ENCODE data around the gene PTPRE.

Gene PTPRE

DNA sequence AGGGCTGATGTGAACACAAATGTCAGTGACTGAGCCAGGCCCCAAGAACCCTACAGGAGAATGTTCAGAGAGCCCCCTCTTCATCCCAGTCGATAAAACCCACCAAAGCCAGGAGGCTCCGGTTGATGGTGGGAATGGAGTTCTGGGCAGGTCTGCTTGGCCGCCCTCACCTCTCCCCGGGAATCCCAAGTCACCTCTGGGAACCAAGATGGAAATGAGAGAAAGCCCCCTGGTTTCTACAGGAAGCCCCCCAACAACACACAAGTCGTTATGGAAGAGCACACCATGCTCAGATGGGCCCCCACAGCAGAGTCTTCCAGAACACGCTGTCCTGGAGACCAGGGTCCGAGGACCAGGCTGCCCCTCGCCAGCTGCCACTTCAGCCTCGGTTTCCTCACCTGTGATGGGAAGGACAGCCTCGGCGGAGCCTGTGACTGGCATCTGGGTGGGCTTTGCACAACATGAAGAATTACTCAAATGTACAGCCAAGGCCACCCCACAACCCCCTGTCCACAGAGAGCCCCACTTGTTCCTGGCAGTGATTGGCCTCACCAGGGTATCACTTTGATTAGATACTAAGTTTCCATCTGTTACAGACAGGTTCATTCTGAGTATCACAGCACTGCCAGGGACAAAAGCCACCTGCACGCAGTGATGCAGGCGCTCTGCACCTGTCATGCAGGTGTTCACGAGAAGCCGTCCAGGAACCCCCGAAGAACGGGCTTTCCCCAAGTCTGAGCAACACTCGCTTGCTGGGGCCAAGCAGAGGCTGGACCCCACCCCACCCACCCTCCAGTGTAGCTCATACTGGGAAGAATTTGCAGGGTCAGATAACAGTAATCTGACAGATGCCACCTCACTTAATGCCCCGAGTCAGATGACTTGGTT lies 161.7 kb downstream of the PTPRE start:
- H3K9me3 ChIP-seq (ENCODE audit: insufficient read depth, low read depth, low read length): no peaks in the 10 kb centered on the region
- H3K4me3 ChIP-seq (ENCODE audit: low read length): no peak overlapping the region
- H3K27me3 ChIP-seq (ENCODE audit: insufficient read depth, low read length): 0 out of 2 replicates have a peak, but pooled peaks cover 7% of the 10 kb centered on the region
- H3K36me3 ChIP-seq (ENCODE audit: insufficient read depth, low read length): no peaks in the 10 kb centered on the region
- no peak overlapping the region for H3K27ac ChIP-seq (ENCODE audit: low read depth, low read length)
- peaks cover 3% of the 10 kb centered on the region; the same call in 1 of the 2 replicates for H3K4me1 ChIP-seq (ENCODE audit: insufficient read depth, low read length)
- WGBS: 96% methylated on average over 19 of the region's 19 CpGs
- no peak overlapping the region for H3K9ac ChIP-seq (ENCODE audit: low read depth, low read length)

DNA sequence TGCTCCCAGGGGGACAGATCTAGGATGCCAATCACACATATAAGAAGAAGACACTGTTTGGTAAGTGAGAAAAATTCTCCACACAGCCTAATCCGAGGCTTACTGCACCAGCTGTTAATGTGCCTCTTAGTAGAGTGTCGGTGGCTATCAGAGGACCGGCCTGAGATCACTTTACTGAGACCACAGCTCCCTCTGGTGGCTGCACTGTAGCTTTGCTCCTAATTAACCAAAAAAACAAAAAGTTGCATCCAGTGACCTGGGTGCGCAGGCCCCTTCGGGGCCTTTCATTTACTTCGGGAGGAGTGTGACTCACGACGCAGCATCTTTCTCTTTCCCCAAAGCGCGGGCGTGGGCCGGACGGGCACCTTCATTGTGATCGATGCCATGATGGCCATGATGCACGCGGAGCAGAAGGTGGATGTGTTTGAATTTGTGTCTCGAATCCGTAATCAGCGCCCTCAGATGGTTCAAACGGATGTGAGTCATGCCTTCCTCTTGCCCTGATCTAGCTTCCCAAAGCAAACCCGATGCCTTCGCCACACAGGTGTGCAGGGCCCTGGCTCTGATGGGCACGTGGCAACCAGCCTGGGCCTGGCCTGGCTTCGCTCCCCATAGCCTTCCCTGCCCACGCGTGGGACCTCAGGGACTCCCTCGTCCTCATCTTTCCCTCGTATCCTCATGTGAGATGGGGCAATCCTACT lies 162.6 kb downstream of the PTPRE start:
- H3K9ac ChIP-seq (ENCODE audit: low read depth, low read length): no peak overlapping the region
- no peaks in the 10 kb centered on the region for H3K36me3 ChIP-seq (ENCODE audit: insufficient read depth, low read length)
- H3K27ac ChIP-seq (ENCODE audit: low read depth, low read length): no peak overlapping the region
- 36% methylated on average over 28 of the region's 28 CpGs for WGBS
- H3K4me1 ChIP-seq (ENCODE audit: insufficient read depth, low read length): no peaks in the 10 kb centered on the region
- no peak overlapping the region for H3K4me3 ChIP-seq (ENCODE audit: low read length)
- H3K9me3 ChIP-seq (ENCODE audit: insufficient read depth, low read depth, low read length): no peaks in the 10 kb centered on the region
- H3K27me3 ChIP-seq (ENCODE audit: insufficient read depth, low read length): 0 out of 2 replicates have a peak, but pooled peaks cover 7% of the 10 kb centered on the region

DNA sequence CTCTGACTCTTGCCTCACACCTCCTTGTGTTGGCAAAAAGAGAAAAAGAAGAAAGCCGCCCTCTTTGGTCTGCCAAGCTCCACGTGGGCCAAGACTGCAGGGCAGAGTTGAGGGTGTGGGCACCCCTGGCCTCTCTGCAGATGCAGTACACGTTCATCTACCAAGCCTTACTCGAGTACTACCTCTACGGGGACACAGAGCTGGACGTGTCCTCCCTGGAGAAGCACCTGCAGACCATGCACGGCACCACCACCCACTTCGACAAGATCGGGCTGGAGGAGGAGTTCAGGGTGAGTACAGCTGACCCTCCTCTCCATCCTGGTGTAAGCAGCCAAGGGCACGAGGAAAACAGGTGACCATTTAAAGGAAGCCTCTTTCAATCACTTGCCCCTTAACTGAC lies 163.3 kb downstream of the PTPRE start:
- H3K4me1 ChIP-seq (ENCODE audit: insufficient read depth, low read length): no peaks in the 10 kb centered on the region
- H3K36me3 ChIP-seq (ENCODE audit: insufficient read depth, low read length): no peaks in the 10 kb centered on the region
- no peaks in the 10 kb centered on the region for H3K9me3 ChIP-seq (ENCODE audit: insufficient read depth, low read depth, low read length)
- 0 out of 2 replicates have a peak, but pooled peaks cover 7% of the 10 kb centered on the region for H3K27me3 ChIP-seq (ENCODE audit: insufficient read depth, low read length)
- no peak overlapping the region for H3K4me3 ChIP-seq (ENCODE audit: low read length)
- H3K9ac ChIP-seq (ENCODE audit: low read depth, low read length): no peak overlapping the region
- no peak overlapping the region for H3K27ac ChIP-seq (ENCODE audit: low read depth, low read length)
- 92% methylated on average over 10 of the region's 10 CpGs for WGBS

DNA sequence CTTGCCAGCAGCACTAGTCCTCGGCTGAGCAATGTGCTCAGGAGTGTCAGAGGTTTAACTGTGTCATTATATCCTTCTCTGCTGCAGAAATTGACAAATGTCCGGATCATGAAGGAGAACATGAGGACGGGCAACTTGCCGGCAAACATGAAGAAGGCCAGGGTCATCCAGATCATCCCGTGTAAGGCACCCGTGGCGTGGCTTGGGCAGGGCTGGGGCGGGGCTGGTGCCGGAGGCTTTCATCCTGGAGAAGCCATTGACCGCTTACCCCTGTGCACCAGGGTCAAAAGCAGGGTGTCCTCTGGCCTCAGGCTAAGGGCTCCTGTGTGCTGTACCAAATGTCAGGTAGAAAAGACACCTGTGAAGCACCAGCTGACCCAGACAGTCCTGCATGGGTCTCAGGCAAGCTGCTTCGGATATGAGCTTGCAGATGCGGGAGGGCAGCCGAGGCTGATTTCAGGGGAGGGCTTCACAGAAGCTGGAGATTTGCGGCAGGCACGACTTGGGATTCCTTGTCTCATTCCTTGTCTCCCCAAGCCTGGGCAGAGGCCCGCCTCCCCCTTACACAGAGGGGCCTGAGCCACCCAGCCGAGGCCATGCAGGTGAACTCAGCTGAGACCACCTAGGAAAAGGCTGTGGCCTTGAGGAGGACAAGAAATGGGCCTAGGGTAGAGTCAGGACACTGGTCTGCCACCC lies 164.0 kb downstream of the PTPRE start:
- Histone ChIP-seq H3K36me3 (ENCODE audit: insufficient read depth, low read length) (no peaks in the 10 kb centered on the region), H3K9ac (ENCODE audit: low read depth, low read length) (no peak overlapping the region)
- WGBS: 86% methylated on average over 17 of the region's 17 CpGs

DNA sequence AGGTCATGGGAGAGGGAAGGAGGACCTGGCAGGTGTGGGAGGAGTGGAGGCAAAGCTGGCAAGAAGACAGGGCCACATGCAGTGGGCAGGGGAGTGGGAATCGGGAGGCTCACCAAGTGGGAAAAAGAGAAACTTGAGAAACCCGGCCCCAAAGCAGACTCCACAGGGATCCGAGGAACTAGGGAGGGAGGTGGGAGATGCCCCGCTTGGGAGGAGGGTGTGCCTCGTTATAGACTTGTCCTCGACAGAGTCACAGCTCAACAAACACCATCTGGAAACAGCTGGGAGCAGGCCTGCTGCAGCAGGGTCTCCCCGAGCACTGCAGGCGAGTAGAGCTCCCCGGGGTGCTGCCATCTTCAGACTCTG lies 164.5 kb downstream of the PTPRE start:
- Histone ChIP-seq H3K9ac (ENCODE audit: low read depth, low read length) (no peak overlapping the region), H3K27me3 (ENCODE audit: insufficient read depth, low read length) (0 out of 2 replicates have a peak, but pooled peaks cover 7% of the 10 kb centered on the region), H3K36me3 (ENCODE audit: insufficient read depth, low read length) (no peaks in the 10 kb centered on the region), H3K9me3 (ENCODE audit: insufficient read depth, low read depth, low read length) (no peaks in the 10 kb centered on the region), H3K4me3 (ENCODE audit: low read length) (no peak overlapping the region), H3K27ac (ENCODE audit: low read depth, low read length) (no peak overlapping the region), H3K4me1 (ENCODE audit: insufficient read depth, low read length) (no peaks in the 10 kb centered on the region)
- WGBS: 79% methylated on average over 9 of the region's 9 CpGs

More for the DNA sequence above, 164.0 kb downstream of the PTPRE start:
- Histone ChIP-seq H3K9me3 (ENCODE audit: insufficient read depth, low read depth, low read length) (no peaks in the 10 kb centered on the region), H3K27me3 (ENCODE audit: insufficient read depth, low read length) (0 out of 2 replicates have a peak, but pooled peaks cover 7% of the 10 kb centered on the region), H3K4me3 (ENCODE audit: low read length) (no peak overlapping the region), H3K4me1 (ENCODE audit: insufficient read depth, low read length) (no peaks in the 10 kb centered on the region), H3K27ac (ENCODE audit: low read depth, low read length) (no peak overlapping the region)

DNA sequence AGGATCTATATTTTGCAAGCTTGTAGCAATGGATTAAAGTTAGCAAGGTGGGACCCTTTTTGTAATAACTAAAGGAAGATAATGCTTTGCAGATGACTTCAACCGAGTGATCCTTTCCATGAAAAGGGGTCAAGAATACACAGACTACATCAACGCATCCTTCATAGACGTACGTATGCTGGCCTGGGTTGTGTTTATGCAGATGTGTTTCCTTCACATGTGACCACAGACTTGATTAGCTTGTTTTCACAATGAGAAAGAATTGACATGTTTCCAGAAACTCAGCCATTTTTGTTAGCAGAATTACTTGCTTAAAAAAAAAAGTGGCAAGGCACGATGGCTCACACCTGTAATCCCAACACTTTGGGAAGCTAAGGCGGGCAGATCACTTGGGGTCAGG lies 165.1 kb downstream of the PTPRE start:
- H3K9me3 ChIP-seq (ENCODE audit: insufficient read depth, low read depth, low read length): no peaks in the 10 kb centered on the region
- no peaks in the 10 kb centered on the region for H3K4me1 ChIP-seq (ENCODE audit: insufficient read depth, low read length)
- no peak overlapping the region for H3K4me3 ChIP-seq (ENCODE audit: low read length)
- H3K27me3 ChIP-seq (ENCODE audit: insufficient read depth, low read length): 0 out of 2 replicates have a peak, but pooled peaks cover 7% of the 10 kb centered on the region
- no peaks in the 10 kb centered on the region for H3K36me3 ChIP-seq (ENCODE audit: insufficient read depth, low read length)
- H3K9ac ChIP-seq (ENCODE audit: low read depth, low read length): no peak overlapping the region
- WGBS: 95% methylated on average over 6 of the region's 6 CpGs
- no peak overlapping the region for H3K27ac ChIP-seq (ENCODE audit: low read depth, low read length)

DNA sequence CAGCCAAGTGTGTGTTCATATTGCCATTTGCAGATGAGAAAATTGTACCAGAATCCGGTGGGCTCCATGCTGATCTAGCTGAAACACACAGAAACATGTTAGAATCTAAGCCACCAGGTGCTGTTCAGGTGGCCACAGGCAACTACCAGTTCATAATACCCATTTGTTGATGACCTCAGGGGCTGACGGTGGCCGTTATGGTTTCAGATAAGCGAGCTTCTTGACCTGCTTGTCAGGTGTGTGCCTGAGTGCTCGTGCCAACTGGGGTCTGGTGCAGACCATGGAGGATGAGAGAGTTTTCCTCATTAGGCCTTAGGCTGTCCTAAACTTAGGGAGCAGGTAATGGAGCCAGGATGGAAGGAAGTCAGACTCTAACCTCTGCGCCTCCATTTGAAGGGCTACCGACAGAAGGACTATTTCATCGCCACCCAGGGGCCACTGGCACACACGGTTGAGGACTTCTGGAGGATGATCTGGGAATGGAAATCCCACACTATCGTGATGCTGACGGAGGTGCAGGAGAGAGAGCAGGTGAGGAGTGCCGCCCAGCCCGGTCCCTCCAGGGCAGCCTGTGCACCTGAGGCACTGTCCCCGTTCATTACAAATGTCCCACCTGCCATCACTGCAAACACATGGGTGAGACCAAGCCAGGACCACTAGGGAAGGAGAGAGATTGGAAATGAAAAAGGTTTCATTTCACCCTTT lies 166.2 kb downstream of the PTPRE start:
- Histone ChIP-seq H3K36me3 (ENCODE audit: insufficient read depth, low read length) (no peaks in the 10 kb centered on the region), H3K9me3 (ENCODE audit: insufficient read depth, low read depth, low read length) (no peaks in the 10 kb centered on the region), H3K27me3 (ENCODE audit: insufficient read depth, low read length) (0 out of 2 replicates have a peak, but pooled peaks cover 7% of the 10 kb centered on the region), H3K9ac (ENCODE audit: low read depth, low read length) (no peak overlapping the region), H3K4me3 (ENCODE audit: low read length) (no peak overlapping the region), H3K4me1 (ENCODE audit: insufficient read depth, low read length) (no peaks in the 10 kb centered on the region), H3K27ac (ENCODE audit: low read depth, low read length) (no peak overlapping the region)
- 92% methylated on average over 13 of the region's 14 CpGs for WGBS

DNA sequence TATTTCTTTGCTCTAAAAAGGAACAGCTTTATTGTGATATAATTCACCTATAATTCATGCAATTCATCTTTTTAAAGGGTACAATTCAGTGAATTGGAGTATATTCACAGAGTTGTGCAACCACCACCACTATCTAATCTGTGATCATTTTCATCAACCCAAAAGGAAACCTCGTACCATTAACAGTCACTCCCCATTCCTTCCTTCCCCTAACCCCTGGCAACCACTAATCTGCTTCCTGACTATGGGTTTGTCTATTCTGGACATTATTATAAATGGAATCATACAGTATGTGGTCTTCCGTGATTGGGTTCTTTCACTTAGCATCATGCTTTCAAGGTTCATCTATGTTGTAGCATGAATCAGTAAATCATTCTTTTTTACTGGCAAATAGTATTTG lies 167.0 kb downstream of the PTPRE start:
- no peaks in the 10 kb centered on the region for H3K36me3 ChIP-seq (ENCODE audit: insufficient read depth, low read length)
- H3K27ac ChIP-seq (ENCODE audit: low read depth, low read length): no peak overlapping the region
- H3K9ac ChIP-seq (ENCODE audit: low read depth, low read length): no peak overlapping the region
- H3K27me3 ChIP-seq (ENCODE audit: insufficient read depth, low read length): 0 out of 2 replicates have a peak, but pooled peaks cover 7% of the 10 kb centered on the region
- no peaks in the 10 kb centered on the region for H3K4me1 ChIP-seq (ENCODE audit: insufficient read depth, low read length)
- no peaks in the 10 kb centered on the region for H3K9me3 ChIP-seq (ENCODE audit: insufficient read depth, low read depth, low read length)
- H3K4me3 ChIP-seq (ENCODE audit: low read length): no peak overlapping the region
- WGBS: 93% methylated on average over 2 of the region's 2 CpGs

DNA sequence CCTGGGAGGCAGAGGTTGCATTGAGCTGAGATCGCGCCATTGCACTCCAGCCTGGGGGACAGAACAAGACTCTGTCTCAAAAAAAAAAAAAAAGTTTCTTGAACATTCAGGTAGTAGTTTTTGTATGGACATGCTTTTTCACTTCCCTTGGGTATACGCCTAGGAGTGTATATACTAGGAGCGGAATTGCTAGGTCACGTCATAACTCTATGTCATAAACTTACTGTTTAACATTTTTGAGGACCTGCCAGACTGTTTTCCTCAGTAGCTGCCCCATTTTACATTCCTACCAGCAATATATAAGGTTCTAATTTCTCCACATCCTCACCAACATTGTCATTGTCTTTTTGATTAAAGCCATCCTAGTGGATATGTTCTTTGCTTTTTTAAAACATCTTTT lies 167.7 kb downstream of the PTPRE start:
- 95% methylated on average over 5 of the region's 5 CpGs for WGBS

DNA sequence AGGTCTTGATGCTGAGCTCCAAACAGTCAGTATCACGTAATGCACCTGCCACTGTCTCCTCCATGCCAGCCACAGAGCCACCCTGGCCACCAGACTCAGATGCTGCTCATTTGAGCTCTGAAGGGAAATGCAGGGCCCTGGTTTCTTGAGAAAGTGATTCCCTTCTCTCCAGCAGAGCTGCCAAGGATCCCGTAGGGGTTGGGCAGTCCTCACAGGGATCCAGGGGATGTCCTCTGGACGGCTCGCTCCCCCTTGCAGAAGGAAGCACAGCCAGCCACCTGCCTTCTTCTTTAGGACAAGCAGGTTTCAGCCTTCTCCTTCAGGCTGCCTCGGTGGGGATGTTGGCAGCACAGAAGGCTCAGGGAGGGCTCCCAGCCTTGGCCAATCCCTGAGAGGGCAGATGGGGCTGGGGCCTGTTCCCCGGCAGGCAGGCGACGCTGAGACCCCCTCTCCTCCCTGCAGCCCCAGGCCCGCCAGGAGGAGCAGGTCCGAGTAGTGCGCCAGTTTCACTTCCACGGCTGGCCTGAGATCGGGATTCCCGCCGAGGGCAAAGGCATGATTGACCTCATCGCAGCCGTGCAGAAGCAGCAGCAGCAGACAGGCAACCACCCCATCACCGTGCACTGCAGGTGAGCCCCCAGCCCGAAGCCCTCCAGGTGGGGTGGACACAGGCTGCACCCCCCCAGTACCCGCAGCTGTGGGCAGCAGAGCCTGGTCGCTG lies 170.4 kb downstream of the PTPRE start:
- no peaks in the 10 kb centered on the region for H3K27me3 ChIP-seq (ENCODE audit: insufficient read depth, low read length)
- no peaks in the 10 kb centered on the region for H3K36me3 ChIP-seq (ENCODE audit: insufficient read depth, low read length)
- WGBS: 93% methylated on average over 21 of the region's 21 CpGs
- H3K4me3 ChIP-seq (ENCODE audit: low read length): no peak overlapping the region
- no peak overlapping the region for H3K27ac ChIP-seq (ENCODE audit: low read depth, low read length)
- H3K9me3 ChIP-seq (ENCODE audit: insufficient read depth, low read depth, low read length): no peaks in the 10 kb centered on the region
- H3K4me1 ChIP-seq (ENCODE audit: insufficient read depth, low read length): no peaks in the 10 kb centered on the region
- no peak overlapping the region for H3K9ac ChIP-seq (ENCODE audit: low read depth, low read length)

More for the DNA sequence above, 167.7 kb downstream of the PTPRE start:
- H3K4me3 ChIP-seq (ENCODE audit: low read length): no peak overlapping the region
- 0 out of 2 replicates have a peak, but pooled peaks cover 7% of the 10 kb centered on the region for H3K27me3 ChIP-seq (ENCODE audit: insufficient read depth, low read length)
- H3K9me3 ChIP-seq (ENCODE audit: insufficient read depth, low read depth, low read length): no peaks in the 10 kb centered on the region
- no peak overlapping the region for H3K27ac ChIP-seq (ENCODE audit: low read depth, low read length)
- no peaks in the 10 kb centered on the region for H3K36me3 ChIP-seq (ENCODE audit: insufficient read depth, low read length)
- no peak overlapping the region for H3K9ac ChIP-seq (ENCODE audit: low read depth, low read length)
- H3K4me1 ChIP-seq (ENCODE audit: insufficient read depth, low read length): no peaks in the 10 kb centered on the region
